Measurements from ENCODE around the gene MAVS. TPM values are rescaled to one million over a fixed set of nuclear protein-coding genes. Genes with fewer than 3 reads are reported as not detected.
"Not testable (repeated sequence)": the region's sequence is repeated elsewhere in the genome, so short reads cannot be mapped to it uniquely, and the experiment has no call there.

Gene MAVS
- total and polyA plus RNA-seq, 8 donors: 25.4 to 38.7 (median 32.1) TPM

DNA sequence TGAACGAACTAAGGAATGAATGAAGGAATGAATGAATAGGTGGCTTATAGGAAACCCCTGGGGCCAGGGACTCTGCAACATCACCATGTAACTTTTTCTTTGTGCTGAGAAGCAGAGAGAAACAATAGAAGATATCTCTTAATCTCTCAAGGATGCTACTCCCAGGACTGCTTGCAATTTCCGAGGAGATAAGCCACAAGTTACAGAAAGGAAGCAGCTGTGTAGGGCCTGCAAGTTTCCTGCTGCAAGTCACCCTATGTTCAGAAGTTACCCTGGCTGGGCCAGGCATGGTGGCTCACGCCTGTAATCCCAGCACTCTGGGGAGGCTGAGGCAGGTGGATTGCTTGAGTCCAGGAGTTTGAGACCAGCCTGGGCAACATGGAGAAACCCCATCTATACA lies 7.3 kb upstream of the MAVS start:
- no peaks in the 10 kb centered on the region for H3K36me3 ChIP-seq
- ATAC-seq (no peak), DNase-seq (peak in 1 of 4 donors; percentile 27)
- H3K27ac ChIP-seq: peak overlapping the region in 1 of 2 donors; percentile 80
- H3K4me1 ChIP-seq: peaks cover 0 to 23% of the 10 kb centered on the region in 2 donors
- no peak overlapping the region for H3K4me3 ChIP-seq
- no peaks in the 10 kb centered on the region for H3K27me3 ChIP-seq
- TF ChIP-seq, protein P1, sequence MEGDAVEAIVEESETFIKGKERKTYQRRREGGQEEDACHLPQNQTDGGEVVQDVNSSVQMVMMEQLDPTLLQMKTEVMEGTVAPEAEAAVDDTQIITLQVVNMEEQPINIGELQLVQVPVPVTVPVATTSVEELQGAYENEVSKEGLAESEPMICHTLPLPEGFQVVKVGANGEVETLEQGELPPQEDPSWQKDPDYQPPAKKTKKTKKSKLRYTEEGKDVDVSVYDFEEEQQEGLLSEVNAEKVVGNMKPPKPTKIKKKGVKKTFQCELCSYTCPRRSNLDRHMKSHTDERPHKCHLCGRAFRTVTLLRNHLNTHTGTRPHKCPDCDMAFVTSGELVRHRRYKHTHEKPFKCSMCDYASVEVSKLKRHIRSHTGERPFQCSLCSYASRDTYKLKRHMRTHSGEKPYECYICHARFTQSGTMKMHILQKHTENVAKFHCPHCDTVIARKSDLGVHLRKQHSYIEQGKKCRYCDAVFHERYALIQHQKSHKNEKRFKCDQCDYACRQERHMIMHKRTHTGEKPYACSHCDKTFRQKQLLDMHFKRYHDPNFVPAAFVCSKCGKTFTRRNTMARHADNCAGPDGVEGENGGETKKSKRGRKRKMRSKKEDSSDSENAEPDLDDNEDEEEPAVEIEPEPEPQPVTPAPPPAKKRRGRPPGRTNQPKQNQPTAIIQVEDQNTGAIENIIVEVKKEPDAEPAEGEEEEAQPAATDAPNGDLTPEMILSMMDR (IDR thresholded peaks at IDR 0.05): no peak
- no peaks in the 10 kb centered on the region for H3K9me3 ChIP-seq
- intact Hi-C loops (cut with DNase I): no loop called here

DNA sequence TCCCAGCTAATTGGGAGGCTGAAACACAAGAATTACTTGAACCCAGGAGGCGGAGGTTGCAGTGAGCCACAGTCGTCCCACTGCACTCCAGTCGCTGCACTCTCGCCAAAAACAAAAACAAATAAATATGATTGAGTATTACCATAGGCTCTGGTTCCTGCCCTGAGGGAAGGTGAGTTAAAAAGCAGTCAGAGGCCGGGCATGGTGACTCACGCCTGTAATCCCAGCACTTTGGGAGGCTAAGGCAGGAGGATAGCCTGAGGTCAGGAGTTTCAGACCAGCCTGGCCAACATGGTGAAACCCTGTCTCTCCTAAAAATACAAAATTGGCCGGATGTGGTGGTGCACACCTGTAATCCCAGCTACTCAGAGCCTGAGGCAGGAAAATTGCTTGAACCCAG lies 6.4 kb upstream of the MAVS start:
- H3K4me3 ChIP-seq; H3K36me3 ChIP-seq; H3K27ac ChIP-seq; H3K27me3 ChIP-seq; ATAC-seq; intact Hi-C loops (cut with DNase I); H3K9me3 ChIP-seq: not testable (repeated sequence)
- DNase-seq: peak in 1 of 4 donors; percentile 8
- H3K4me1 ChIP-seq: peaks cover 0 to 23% of the 10 kb centered on the region in 2 donors

DNA sequence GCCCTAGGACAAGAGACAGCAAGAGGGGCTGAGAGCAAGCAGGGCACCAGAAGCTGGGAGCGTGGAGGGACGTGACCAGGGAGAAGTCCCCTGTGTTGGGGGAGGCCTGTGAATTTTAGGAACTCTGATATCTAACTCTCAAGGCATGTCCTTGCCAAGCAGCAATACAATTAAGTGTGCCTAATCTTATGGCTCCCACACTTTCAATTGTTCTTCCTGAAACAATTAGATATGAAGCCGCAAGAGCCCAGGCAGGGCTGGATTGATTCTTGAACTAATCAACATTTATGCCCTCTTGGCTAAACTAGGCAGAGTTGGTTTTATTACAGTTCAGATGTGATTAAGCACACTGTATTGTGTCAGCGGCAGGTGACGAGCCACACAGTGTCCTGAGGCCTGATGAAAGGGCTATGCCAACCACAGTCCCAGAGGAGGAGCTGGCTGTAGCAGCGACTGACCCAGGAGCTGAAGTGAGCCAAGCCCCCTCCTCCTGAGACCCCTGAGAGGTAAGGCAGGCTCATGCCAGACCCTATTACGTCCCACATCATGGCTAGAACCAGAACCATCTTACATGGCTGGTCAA lies 4.2 kb upstream of the MAVS start:
- Histone ChIP-seq H3K9me3 (no peaks in the 10 kb centered on the region), H3K4me1 (peaks cover 2 to 38% of the 10 kb centered on the region in 2 donors), H3K27me3 (no peaks in the 10 kb centered on the region), H3K36me3 (no peaks in the 10 kb centered on the region), H3K4me3 (no peak overlapping the region), H3K27ac (no peak overlapping the region)
- intact Hi-C loops (cut with DNase I): no loop called here
- ATAC-seq (no peak), DNase-seq (peak in 1 of 4 donors; percentile 52)
- TF ChIP-seq, protein P1 (IDR thresholded peaks at IDR 0.05): no peak

DNA sequence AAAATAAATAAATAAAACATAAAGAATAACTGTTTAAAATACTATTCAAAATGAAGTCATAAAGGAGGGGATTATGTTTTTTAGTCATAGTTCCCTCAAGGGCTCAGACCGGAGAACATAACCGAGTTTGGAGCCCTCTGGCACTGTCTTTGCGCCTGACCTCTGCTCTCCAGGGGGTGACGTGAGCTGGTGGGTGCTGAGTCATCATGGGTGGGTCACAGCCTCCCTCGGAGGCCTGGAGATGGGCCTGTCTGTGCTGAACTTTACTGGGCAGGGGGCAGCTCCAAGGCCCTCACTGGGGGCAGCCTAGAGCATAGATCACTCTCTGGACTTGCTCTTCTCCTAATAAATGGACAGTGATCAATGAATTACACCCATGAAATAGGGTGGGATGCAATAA lies 3.1 kb upstream of the MAVS start:
- H3K4me3 ChIP-seq: no peak overlapping the region
- H3K36me3 ChIP-seq: no peaks in the 10 kb centered on the region
- TF ChIP-seq, protein P1 (IDR thresholded peaks at IDR 0.05): no peak
- H3K27me3 ChIP-seq: no peaks in the 10 kb centered on the region
- intact Hi-C loops (cut with DNase I): no loop called here
- ATAC-seq: no peak
- H3K4me1 ChIP-seq: peaks cover 10 to 42% of the 10 kb centered on the region in 2 donors
- DNase-seq: peak in 1 of 4 donors; percentile 23
- H3K27ac ChIP-seq: no peak overlapping the region
- H3K9me3 ChIP-seq: no peaks in the 10 kb centered on the region

DNA sequence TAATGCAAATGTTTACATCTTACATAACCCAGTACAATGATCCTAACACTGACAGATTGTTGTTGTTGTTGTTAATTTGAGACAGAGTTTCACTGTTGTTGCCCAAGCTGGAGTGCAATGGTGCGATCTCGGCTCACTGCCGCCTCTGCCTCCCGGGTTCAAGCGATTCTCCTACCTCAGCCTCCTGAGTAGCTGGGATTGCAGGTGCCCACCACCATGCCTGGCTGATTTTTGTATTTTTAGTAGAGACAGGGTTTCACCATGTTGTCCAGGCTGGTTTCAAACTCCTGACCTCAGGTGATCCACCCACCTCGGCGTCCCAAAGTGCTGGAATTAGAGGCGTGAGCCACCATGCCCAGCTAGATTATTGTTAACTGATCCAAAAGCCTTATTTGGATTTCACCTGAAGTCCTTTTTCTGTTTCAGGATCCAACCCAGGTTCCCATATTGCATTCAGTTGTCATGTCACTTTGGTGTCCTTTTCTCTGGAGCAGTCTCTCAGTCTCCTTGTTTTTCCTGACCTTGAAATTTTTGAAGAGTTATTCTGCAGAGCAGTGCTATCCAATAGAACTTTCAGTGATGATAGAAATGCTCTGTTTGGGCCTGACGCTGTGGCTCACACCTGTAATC lies 2.5 kb upstream of the MAVS start:
- peak in 1 of 4 donors; percentile 15 for DNase-seq
- H3K9me3 ChIP-seq; intact Hi-C loops (cut with DNase I); ATAC-seq; H3K36me3 ChIP-seq; H3K4me3 ChIP-seq; H3K27me3 ChIP-seq; H3K27ac ChIP-seq: not testable (repeated sequence)
- peaks cover 10 to 42% of the 10 kb centered on the region in 2 donors for H3K4me1 ChIP-seq

DNA sequence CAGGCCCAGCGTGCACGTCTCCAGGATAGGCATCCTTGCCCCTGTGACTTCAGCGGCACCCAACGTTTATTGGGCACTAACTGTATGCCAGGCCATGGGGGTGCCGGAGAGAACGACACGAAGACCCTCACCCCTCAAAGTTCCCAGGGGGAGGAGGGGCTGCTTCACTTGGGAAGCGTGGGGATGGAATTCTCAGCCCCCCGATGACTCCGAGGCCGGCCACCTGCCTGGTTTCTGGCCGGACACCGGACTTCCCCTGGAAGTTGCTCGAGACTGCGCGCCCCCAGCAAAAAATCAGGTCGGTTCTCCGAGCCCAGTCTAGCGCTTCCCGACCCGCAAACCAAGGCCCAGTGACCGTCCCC lies 275 bp upstream of the MAVS start:
- TF ChIP-seq, protein P1 (IDR thresholded peaks at IDR 0.05): no peak
- intact Hi-C loops (cut with DNase I): no loop called here

More for the DNA sequence above, 275 bp upstream of the MAVS start:
- Histone ChIP-seq H3K27ac (peak overlapping the region; percentile 87 to 93), H3K4me1 (peaks cover 10 to 37% of the 10 kb centered on the region in 2 donors), H3K4me3 (peak overlapping the region; percentile 99), H3K27me3 (no peaks in the 10 kb centered on the region), H3K9me3 (no peaks in the 10 kb centered on the region), H3K36me3 (no peaks in the 10 kb centered on the region)
- no peak for DNase-seq
- ATAC-seq: no peak

Measured in left lung (tissue), 10 donors.